Panc1 (cell line): ENCODE measurements around the gene WRAP53. TPM values are rescaled to one million over a fixed set of nuclear protein-coding genes. Genes with fewer than 3 reads are reported as not detected.

Experiments
- ATAC-seq: fragments of 200-7000 bp; cut with Tn5 transposase; 2 replicates; pipeline ENCODE4 v1.9.1; 2020; ENCODE audit warnings: mild to moderate bottlenecking, moderate library complexity
- BruUV-seq: library from RNA; stranded (reverse); fragments of 400-500 nt; replicated peaks from 2 replicates; lab custom pipeline; 2021; lab: Mats Ljungman, UMichigan
- CTCF ChIA-PET: fragments of 300-600 bp; sonication (Branson Sonifier 250); formaldehyde crosslinking; loops from one replicate; lab custom pipeline; 2022; ENCODE audit warnings: antibody characterized with exemption; lab: Charles Lee
- POLR2A ChIA-PET: fragments of 300-600 bp; sonication (Branson Sonifier 250); formaldehyde crosslinking; loops from one replicate; lab custom pipeline; 2022; ENCODE audit warnings: antibody characterized with exemption; lab: Charles Lee
- DNase-seq: peaks from one replicate; pipeline ENCODE4 v3.0.0-alpha.2; 2010; ENCODE audit warnings: low read depth, low spot score
- H3K27ac ChIP-seq: 2 replicates; pipeline ENCODE4 v1.5.1; 2011; ENCODE audit warnings: mild to moderate bottlenecking, low read length, inconsistent platforms
- H3K27me3 ChIP-seq: fragments of 200-500 bp; sonication (Bioruptor generic); 2 replicates; pipeline ENCODE4 v1.6.0; 2014; ENCODE audit warnings: low read length, inconsistent platforms; ENCODE audit not compliant: control insufficient read depth, insufficient read depth
- H3K36me3 ChIP-seq: fragments of 200-500 bp; sonication (Bioruptor generic); 2 replicates; pipeline ENCODE4 v1.5.1; 2014; ENCODE audit warnings: inconsistent platforms, mild to moderate bottlenecking, low read length, moderate library complexity; ENCODE audit not compliant: control insufficient read depth, insufficient read depth
- H3K4me1 ChIP-seq: 2 replicates; pipeline ENCODE4 v1.5.1; 2011; ENCODE audit warnings: inconsistent platforms, mild to moderate bottlenecking, low read length, moderate library complexity; ENCODE audit not compliant: control insufficient read depth, insufficient read depth
- H3K4me3 ChIP-seq, 2 experiments: 2 replicates each; pipeline ENCODE4 v1.5.1; 2011 to 2012; ENCODE audit warnings: low read depth in 2 of 2, low read length in 2 of 2, mild to moderate bottlenecking in 2 of 2, inconsistent platforms in 1 of 2, moderate library complexity in 1 of 2
- H3K9me3 ChIP-seq: fragments of 200-500 bp; sonication (Bioruptor generic); 2 replicates; pipeline ENCODE4 v1.5.1; 2014; ENCODE audit warnings: low read depth, mild to moderate bottlenecking, inconsistent platforms, low read length, moderate library complexity; ENCODE audit not compliant: control insufficient read depth, insufficient read depth
- POLR2AphosphoS5 ChIP-seq: IDR thresholded peaks from 2 replicates; pipeline ENCODE4 v1.6.1; 2012; ENCODE audit warnings: mild to moderate bottlenecking, low read depth, low read length, moderate library complexity
- SIN3A ChIP-seq: IDR thresholded peaks from 2 replicates; pipeline ENCODE4 v1.6.1; 2012; ENCODE audit warnings: low read depth, mild to moderate bottlenecking, low read length, moderate library complexity, borderline replicate concordance; ENCODE audit not compliant: insufficient read depth
- TCF7L2 ChIP-seq: IDR thresholded peaks from 2 replicates; pipeline ENCODE4 v1.6.1; 2011; ENCODE audit warnings: mild to moderate bottlenecking, low read depth, low read length, inconsistent platforms
- in situ Hi-C: cut with HindIII; loops from 2 replicates; pipeline ENCODE4 v1.10.0; 2016; ENCODE audit warnings: low sequenced_read_pairs, low pct_unique_long_range_greater_than_20kb
- intact Hi-C: fragments of 100-400 bp; cut with micrococcal nuclease; formaldehyde crosslinking; loops from one replicate; pipeline ENCODE4 v1.10.0; 2022; ENCODE audit not compliant: unreplicated experiment
- total RNA-seq: library from RNA; stranded (reverse); gene quantifications from one replicate; pipeline ENCODE4 v1.2.1, GENCODE V29; 2021; ENCODE audit not compliant: unreplicated experiment
- TF ChIP-seq, protein P1 (sequence below): fragments of 450-650 bp; IDR thresholded peaks from 2 replicates; pipeline ENCODE4 v1.5.1; 2017; ENCODE audit warnings: mild to moderate bottlenecking
- TF ChIP-seq, protein P2 (sequence below), 2 experiments: IDR thresholded peaks; 2 replicates each; pipeline ENCODE4 v1.6.1; 2011 to 2012; ENCODE audit warnings: low read depth in 2 of 2, control low read depth in 1 of 2, low read length in 1 of 2, mild to moderate bottlenecking in 1 of 2, moderate library complexity in 1 of 2; ENCODE audit not compliant: insufficient read depth in 1 of 2

The WRAP53 gene
- total RNA-seq, 1 experiment from 2014 or later: 27.0 TPM

DNA sequence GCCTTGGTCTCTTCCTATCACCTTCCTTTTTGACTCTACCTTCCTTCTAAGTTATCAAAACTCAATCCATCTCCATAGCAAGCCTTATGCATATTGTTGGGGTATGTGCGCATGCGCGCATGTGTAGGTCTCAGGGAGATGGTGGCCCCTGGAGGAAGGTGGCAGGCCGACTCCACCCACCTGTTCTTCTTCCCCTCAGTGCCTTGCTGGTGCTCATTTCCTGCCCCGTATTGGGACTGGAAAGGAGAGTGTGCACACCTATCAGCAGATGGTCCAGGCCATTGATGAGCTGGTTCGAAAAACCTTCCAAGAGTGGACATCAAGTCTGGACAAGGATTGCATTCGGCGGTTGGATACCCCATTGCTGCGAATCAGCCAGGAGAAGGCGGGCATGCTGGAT is 54.5 kb downstream of the WRAP53 start:
- H3K4me3 ChIP-seq: no peak overlapping the region
- no peak overlapping the region for H3K27ac ChIP-seq
- BruUV-seq: no TSS peak
- ATAC-seq: no peak
- POLR2A ChIA-PET: no interaction called here
- no peak for TF ChIP-seq SIN3A
- TF ChIP-seq, protein P1, sequence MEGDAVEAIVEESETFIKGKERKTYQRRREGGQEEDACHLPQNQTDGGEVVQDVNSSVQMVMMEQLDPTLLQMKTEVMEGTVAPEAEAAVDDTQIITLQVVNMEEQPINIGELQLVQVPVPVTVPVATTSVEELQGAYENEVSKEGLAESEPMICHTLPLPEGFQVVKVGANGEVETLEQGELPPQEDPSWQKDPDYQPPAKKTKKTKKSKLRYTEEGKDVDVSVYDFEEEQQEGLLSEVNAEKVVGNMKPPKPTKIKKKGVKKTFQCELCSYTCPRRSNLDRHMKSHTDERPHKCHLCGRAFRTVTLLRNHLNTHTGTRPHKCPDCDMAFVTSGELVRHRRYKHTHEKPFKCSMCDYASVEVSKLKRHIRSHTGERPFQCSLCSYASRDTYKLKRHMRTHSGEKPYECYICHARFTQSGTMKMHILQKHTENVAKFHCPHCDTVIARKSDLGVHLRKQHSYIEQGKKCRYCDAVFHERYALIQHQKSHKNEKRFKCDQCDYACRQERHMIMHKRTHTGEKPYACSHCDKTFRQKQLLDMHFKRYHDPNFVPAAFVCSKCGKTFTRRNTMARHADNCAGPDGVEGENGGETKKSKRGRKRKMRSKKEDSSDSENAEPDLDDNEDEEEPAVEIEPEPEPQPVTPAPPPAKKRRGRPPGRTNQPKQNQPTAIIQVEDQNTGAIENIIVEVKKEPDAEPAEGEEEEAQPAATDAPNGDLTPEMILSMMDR: no peak
- no peak for TF ChIP-seq POLR2AphosphoS5
- TF ChIP-seq TCF7L2: no peak
- TF ChIP-seq, protein P2, sequence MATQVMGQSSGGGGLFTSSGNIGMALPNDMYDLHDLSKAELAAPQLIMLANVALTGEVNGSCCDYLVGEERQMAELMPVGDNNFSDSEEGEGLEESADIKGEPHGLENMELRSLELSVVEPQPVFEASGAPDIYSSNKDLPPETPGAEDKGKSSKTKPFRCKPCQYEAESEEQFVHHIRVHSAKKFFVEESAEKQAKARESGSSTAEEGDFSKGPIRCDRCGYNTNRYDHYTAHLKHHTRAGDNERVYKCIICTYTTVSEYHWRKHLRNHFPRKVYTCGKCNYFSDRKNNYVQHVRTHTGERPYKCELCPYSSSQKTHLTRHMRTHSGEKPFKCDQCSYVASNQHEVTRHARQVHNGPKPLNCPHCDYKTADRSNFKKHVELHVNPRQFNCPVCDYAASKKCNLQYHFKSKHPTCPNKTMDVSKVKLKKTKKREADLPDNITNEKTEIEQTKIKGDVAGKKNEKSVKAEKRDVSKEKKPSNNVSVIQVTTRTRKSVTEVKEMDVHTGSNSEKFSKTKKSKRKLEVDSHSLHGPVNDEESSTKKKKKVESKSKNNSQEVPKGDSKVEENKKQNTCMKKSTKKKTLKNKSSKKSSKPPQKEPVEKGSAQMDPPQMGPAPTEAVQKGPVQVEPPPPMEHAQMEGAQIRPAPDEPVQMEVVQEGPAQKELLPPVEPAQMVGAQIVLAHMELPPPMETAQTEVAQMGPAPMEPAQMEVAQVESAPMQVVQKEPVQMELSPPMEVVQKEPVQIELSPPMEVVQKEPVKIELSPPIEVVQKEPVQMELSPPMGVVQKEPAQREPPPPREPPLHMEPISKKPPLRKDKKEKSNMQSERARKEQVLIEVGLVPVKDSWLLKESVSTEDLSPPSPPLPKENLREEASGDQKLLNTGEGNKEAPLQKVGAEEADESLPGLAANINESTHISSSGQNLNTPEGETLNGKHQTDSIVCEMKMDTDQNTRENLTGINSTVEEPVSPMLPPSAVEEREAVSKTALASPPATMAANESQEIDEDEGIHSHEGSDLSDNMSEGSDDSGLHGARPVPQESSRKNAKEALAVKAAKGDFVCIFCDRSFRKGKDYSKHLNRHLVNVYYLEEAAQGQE (IDR thresholded peaks at IDR 0.05; ENCODE audit: insufficient read depth in 1 of 2, low read depth in 2 of 2, low read length in 1 of 2): no peak
- H3K36me3 ChIP-seq: no peaks in the 10 kb centered on the region
- CTCF ChIA-PET: interaction anchor here (0.6 to 0.7 kb wide), 3 partner anchors 114 to 406 kb away, joined by 4 to 7 read pairs (median 5); partner anchors contain the start of gene NAA38
- DNase-seq: no peak
- H3K9me3 ChIP-seq: no peaks in the 10 kb centered on the region
- in situ Hi-C loops (no loop called here), intact Hi-C loops (loop anchor here (10.0 kb wide), 1 partner anchor 112 kb away; the partner anchor contains the start of genes CYB5D1, NAA38 and TMEM88)
- H3K4me1 ChIP-seq: no peaks in the 10 kb centered on the region
- H3K27me3 ChIP-seq: no peaks in the 10 kb centered on the region

DNA sequence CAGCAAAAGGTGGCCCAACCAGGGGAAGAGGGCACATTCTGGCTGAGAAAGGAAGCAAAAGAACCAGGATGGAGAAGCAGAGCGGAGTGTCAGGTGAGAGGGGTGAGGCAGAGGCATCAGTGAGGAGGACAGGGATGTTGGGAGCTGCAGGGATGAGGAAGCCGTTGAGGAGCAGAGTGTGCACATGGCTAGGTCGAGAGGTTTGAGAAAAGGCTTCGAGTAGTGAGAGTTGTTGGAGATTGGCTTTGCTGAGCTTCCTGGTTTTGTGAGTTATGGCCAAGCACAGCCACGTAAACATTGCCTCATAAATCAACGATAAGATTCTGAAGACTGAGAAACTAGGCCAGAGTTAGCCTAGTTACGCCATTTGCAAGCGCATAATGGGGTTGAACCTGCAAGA is 56.1 kb downstream of the WRAP53 start:
- H3K27ac ChIP-seq: no peak overlapping the region
- BruUV-seq: no TSS peak
- H3K9me3 ChIP-seq: no peaks in the 10 kb centered on the region
- no peak overlapping the region for H3K4me3 ChIP-seq
- H3K27me3 ChIP-seq: no peaks in the 10 kb centered on the region
- TF ChIP-seq, protein P2 (IDR thresholded peaks at IDR 0.05; ENCODE audit: insufficient read depth in 1 of 2, low read depth in 2 of 2, low read length in 1 of 2): no peak
- TF ChIP-seq TCF7L2 (no peak), SIN3A (no peak), POLR2AphosphoS5 (no peak)
- TF ChIP-seq, protein P1: no peak
- no peaks in the 10 kb centered on the region for H3K4me1 ChIP-seq
- intact Hi-C loops (loop anchor here (10.0 kb wide), 1 partner anchor 110 kb away; the partner anchor contains the start of genes CYB5D1, NAA38 and TMEM88), in situ Hi-C loops (no loop called here)
- POLR2A ChIA-PET: no interaction called here
- DNase-seq (no peak), ATAC-seq (peak; percentile 28; the same call in 1 of the 2 replicates)
- CTCF ChIA-PET: interaction anchor here (1.1 to 1.9 kb wide), 3 partner anchors 37 to 81 kb away, joined by 5 to 6 read pairs (median 5); no protein-coding TSS in a partner anchor
- H3K36me3 ChIP-seq: no peaks in the 10 kb centered on the region
